ENCODE results near the gene CREB3.

The CREB3 gene

GRCh38 chr9:35750256-35750531 is 17.7 kb downstream of the CREB3 start:
- no peak for DNase-seq

GRCh38 chr9:35753466-35753865 is 21.0 kb downstream of the CREB3 start:
- DNase-seq = no peak

GRCh38 chr9:35754264-35754663 is 21.8 kb downstream of the CREB3 start, which contains the start of gene MSMP:
TSS of gene MSMP (minus strand) at chr9:35754276. CDS start at chr9:35754129, 147 bp downstream.
- DNase-seq = no peak

- no peak for DNase-seq
These were observed 22.6 kb downstream of the CREB3 start for GRCh38 chr9:35755071-35755470.

- peak; percentile 71 for DNase-seq
These were observed 24.1 kb downstream of the CREB3 start for GRCh38 chr9:35756275-35757225.

GRCh38 chr9:35757226-35757891 is 24.9 kb downstream of the CREB3 start:
- no peak for DNase-seq

- no peak for DNase-seq
These were observed 25.4 kb downstream of the CREB3 start for GRCh38 chr9:35757892-35758275.

GRCh38 chr9:35758475-35759050 is 26.1 kb downstream of the CREB3 start:
- DNase-seq = no peak

- DNase-seq = no peak
These were observed 27.3 kb downstream of the CREB3 start for GRCh38 chr9:35759795-35760194.

- no peak for DNase-seq
These were observed 28.2 kb downstream of the CREB3 start for GRCh38 chr9:35760651-35761050.

GRCh38 chr9:35763181-35763580 is 30.7 kb downstream of the CREB3 start:
- no peak for DNase-seq

- no peak for DNase-seq
These were observed 31.3 kb downstream of the CREB3 start for GRCh38 chr9:35763803-35764202.

GRCh38 chr9:35766997-35767396 is 34.5 kb downstream of the CREB3 start:
- no peak for DNase-seq

- no peak for DNase-seq
These were observed 35.0 kb downstream of the CREB3 start for GRCh38 chr9:35767458-35767857.

GRCh38 chr9:35769763-35770162 is 37.3 kb downstream of the CREB3 start:
- no peak for DNase-seq

GRCh38 chr9:35771075-35771433 is 38.6 kb downstream of the CREB3 start:
- DNase-seq = no peak

GRCh38 chr9:35771534-35771933 is 39.1 kb downstream of the CREB3 start:
- no peak for DNase-seq

GRCh38 chr9:35771943-35772342 is 39.5 kb downstream of the CREB3 start:
- no peak for DNase-seq

- DNase-seq = no peak
These were observed 42.6 kb downstream of the CREB3 start for GRCh38 chr9:35774907-35775635.

GRCh38 chr9:35776018-35776417 is 43.6 kb downstream of the CREB3 start:
- no peak for DNase-seq

GRCh38 chr9:35778496-35778895 is 46.0 kb downstream of the CREB3 start:
- DNase-seq = no peak

GRCh38 chr9:35781066-35781465 is 48.6 kb downstream of the CREB3 start:
- no peak for DNase-seq

- no peak for DNase-seq
These were observed 51.0 kb downstream of the CREB3 start for GRCh38 chr9:35783418-35783817.

Measured in CD4-positive, alpha-beta T cell treated with Interleukin-15 for 1 hour (primary cell).